K562 (cell line): ENCODE data around the gene TRIM69. TPM values are rescaled to one million over a fixed set of nuclear protein-coding genes. Genes with fewer than 3 reads are reported as not detected.

Experiments
- ATAC-seq: fragments of 200-7000 bp; cut with Tn5 transposase; 3 replicates; pipeline ENCODE4 v1.9.1; 2020; ENCODE audit warnings: moderate library complexity
- BruUV-seq: library from RNA; stranded (reverse); fragments of 400-500 nt; replicated peaks from 2 replicates; lab custom pipeline; 2021; lab: Mats Ljungman, UMichigan
- CTCF ChIA-PET: fragments of 300-600 bp; formaldehyde crosslinking; extraction: SDS; loops from one replicate; lab custom pipeline; 2021; ENCODE audit warnings: low intra/inter-chr PET ratio; lab: Yijun Ruan, JAX
- POLR2A ChIA-PET: fragments of 300-600, 350-650 bp; sonication (Branson Sonifier 250); formaldehyde crosslinking; extraction: SDS; loops from one replicate; lab custom pipeline; 2021; ENCODE audit warnings: antibody characterized with exemption, inconsistent platforms; lab: Yijun Ruan, JAX
- DNase-seq, 4 experiments: peaks; one replicate each; pipeline versions ENCODE4 v3.0.0 to v3.0.0-alpha.2; 2011 to 2018; ENCODE audit warnings: low spot score in 3 of 4, mixed read lengths in 3 of 4; ENCODE audit errors: extremely low read depth in 1 of 4
- FAIRE-seq: peaks from 2 replicates; lab custom pipeline; 2011; peaks lifted over from hg19 to GRCh38; lab: Jason Lieb, UNC
- H2AFZ ChIP-seq: 2 replicates; pipeline ENCODE4 v1.6.0; 2011; ENCODE audit warnings: low read depth, low read length, control low read depth, inconsistent platforms
- H3K27ac ChIP-seq: fragments of 200-600 bp; 3 replicates; pipeline ENCODE4 v1.8.0; 2011; ENCODE audit warnings: low read depth, mild to moderate bottlenecking, control low read depth, inconsistent platforms, low read length, moderate library complexity, mixed read lengths; ENCODE audit errors: extremely low read depth
- H3K27me3 ChIP-seq, 2 experiments: fragments of 300-600 bp in 1 of 2; 2 replicates in 1 of 2; 3 replicates in 1 of 2; pipeline versions ENCODE4 v1.6.0 to v1.8.0; 2011; ENCODE audit warnings: inconsistent platforms in 2 of 2, low read length in 2 of 2, mild to moderate bottlenecking in 1 of 2, mixed read lengths in 1 of 2, moderate library complexity in 1 of 2; ENCODE audit not compliant: control insufficient read depth in 2 of 2, insufficient read depth in 2 of 2
- H3K36me3 ChIP-seq: fragments of 300-600 bp; 3 replicates; pipeline ENCODE4 v1.8.0; 2011; ENCODE audit warnings: mild to moderate bottlenecking, low read length, inconsistent platforms; ENCODE audit not compliant: control insufficient read depth, insufficient read depth
- H3K4me1 ChIP-seq, 2 experiments: fragments of 200-600 bp in 1 of 2; replicated peaks in 1 of 2; 2 replicates in 1 of 2; 3 replicates in 1 of 2; pipeline versions ENCODE4 v1.5.1 to v1.8.0; 2011; ENCODE audit warnings: inconsistent platforms in 2 of 2, low read length in 2 of 2, mild to moderate bottlenecking in 1 of 2, mixed read lengths in 1 of 2, moderate library complexity in 1 of 2; ENCODE audit not compliant: control insufficient read depth in 2 of 2, insufficient read depth in 2 of 2
- H3K4me2 ChIP-seq: 2 replicates; pipeline ENCODE4 v1.6.1; 2011; ENCODE audit warnings: low read length, control low read depth, inconsistent platforms, mixed read lengths; ENCODE audit not compliant: insufficient read depth
- H3K4me3 ChIP-seq: fragments of 200-600 bp; sonication (generic), shearing (Covaris generic); 2 replicates; pipeline ENCODE4 v1.5.1; 2016; ENCODE audit warnings: control low read depth, inconsistent platforms
- H3K79me2 ChIP-seq: fragments of 200-600 bp; 3 replicates; pipeline ENCODE4 v1.8.0; 2011; ENCODE audit warnings: low read length, inconsistent platforms; ENCODE audit not compliant: control insufficient read depth, insufficient read depth
- H3K9ac ChIP-seq, 2 experiments: 2 replicates each; pipeline versions ENCODE4 v1.6.0 to v1.6.1; 2011; ENCODE audit warnings: low read depth in 2 of 2, low read length in 2 of 2, control low read depth in 1 of 2, inconsistent platforms in 1 of 2, mild to moderate bottlenecking in 1 of 2, mixed read lengths in 1 of 2; ENCODE audit not compliant: insufficient read depth in 1 of 2
- H3K9me1 ChIP-seq: one replicate; pipeline ENCODE4 v1.6.0; 2011; ENCODE audit warnings: inconsistent platforms, mild to moderate bottlenecking, low read length, moderate library complexity; ENCODE audit not compliant: control insufficient read depth, insufficient read depth
- H3K9me3 ChIP-seq: replicated peaks from 2 replicates; pipeline ENCODE4 v1.5.1; 2011; ENCODE audit warnings: low read depth, low read length, inconsistent platforms; ENCODE audit not compliant: control insufficient read depth, insufficient read depth
- H4K20me1 ChIP-seq: replicated peaks from 2 replicates; pipeline ENCODE4 v1.6.1; 2011; ENCODE audit warnings: low read length, inconsistent platforms, mixed read lengths; ENCODE audit not compliant: control insufficient read depth, insufficient read depth
- MIER1 ChIP-seq: fragments of 450-650 bp; IDR thresholded peaks from 2 replicates; pipeline ENCODE4 v1.6.1; 2016; ENCODE audit warnings: antibody characterized with exemption, mild to moderate bottlenecking, low read depth
- NFRKB ChIP-seq: fragments of 450-650 bp; IDR thresholded peaks from 2 replicates; pipeline ENCODE4 v1.6.1; 2016; ENCODE audit warnings: low read depth
- ZNF79 ChIP-seq: fragments of 250-450 bp; sonication (Bioruptor Pico); IDR thresholded peaks from 2 replicates; pipeline ENCODE4 v1.4.0; 2020; ENCODE audit warnings: low read depth, mild to moderate bottlenecking, moderate library complexity
- WGBS: fragments of 100-300 bp; shearing (Covaris generic); methylation state at CpG from one replicate; pipeline ENCODE4 v1.1.6; 2016; ENCODE audit warnings: low coverage, mixed read lengths; ENCODE audit not compliant: insufficient coverage; ENCODE audit errors: missing lambda C conversion rate; 5-methylcytosine and 5-hydroxymethylcytosine counted together
- in situ Hi-C: fragments of 300-500 bp; cut with MboI; formaldehyde crosslinking; loops from 4 replicates; pipeline ENCODE4 v1.15.0; 2018; ENCODE audit warnings: inconsistent platforms, mixed read lengths
- intact Hi-C: fragments of 100-400 bp; cut with micrococcal nuclease; formaldehyde crosslinking; loops from 2 replicates; pipeline ENCODE4 v1.14.2; 2022
- polyA plus RNA-seq, 8 experiments: library from polyadenylated mRNA; depleted of rRNA in 4 of 8; stranded (reverse) in 5 of 8; unstranded in 3 of 8; fragments of >200 nt; fragmentation: Nextera tagmentation in 2 of 8; fragmentation: Illumina TruSeq in 1 of 8; extraction: Ambion mirVana in 2 of 8; extraction: Trizol in 1 of 8; gene quantifications; 2 replicates each; pipeline versions ENCODE4 v1.2.1 to v1.2.3, GENCODE V29; 2011 to 2014; ENCODE audit warnings: inconsistent platforms in 1 of 8, missing spikeins in 1 of 8
- total RNA-seq, 7 experiments: library from RNA; depleted of rRNA in 6 of 7; stranded (reverse); fragments of >200 nt in 6 of 7; fragmentation: Illumina TruSeq in 2 of 7; extraction: Trizol in 2 of 7; gene quantifications; 2 replicates each; pipeline versions ENCODE4 v1.2.1 to v1.2.3, GENCODE V29; 2011 to 2021; ENCODE audit warnings: low replicate concordance in 1 of 7
- TF ChIP-seq, protein P1 (sequence below): fragments of 450-650 bp; IDR thresholded peaks from 2 replicates; pipeline ENCODE4 v1.6.1; 2016; ENCODE audit warnings: missing biosample characterization, missing genetic modification characterization
- TF ChIP-seq, protein P2 (sequence below), 2 experiments: fragments of 450-650 bp in 1 of 2; sonication (generic) in 1 of 2; formaldehyde crosslinking in 1 of 2; IDR thresholded peaks in 1 of 2; conservative IDR thresholded peaks in 1 of 2; 2 replicates each; pipeline versions ENCODE4 v1.6.1 to v1.8.1; 2016 to 2023; ENCODE audit warnings: mild to moderate bottlenecking in 2 of 2, moderate library complexity in 2 of 2, inconsistent platforms in 1 of 2, missing genetic modification reagents in 1 of 2

The TRIM69 gene
- total and polyA plus RNA-seq, 9 of the 15 experiments (the other 6 are each of a cell fraction or from before 2014, with no cell fraction given): 1.0 to 4.3 (median 2.3) TPM

DNA sequence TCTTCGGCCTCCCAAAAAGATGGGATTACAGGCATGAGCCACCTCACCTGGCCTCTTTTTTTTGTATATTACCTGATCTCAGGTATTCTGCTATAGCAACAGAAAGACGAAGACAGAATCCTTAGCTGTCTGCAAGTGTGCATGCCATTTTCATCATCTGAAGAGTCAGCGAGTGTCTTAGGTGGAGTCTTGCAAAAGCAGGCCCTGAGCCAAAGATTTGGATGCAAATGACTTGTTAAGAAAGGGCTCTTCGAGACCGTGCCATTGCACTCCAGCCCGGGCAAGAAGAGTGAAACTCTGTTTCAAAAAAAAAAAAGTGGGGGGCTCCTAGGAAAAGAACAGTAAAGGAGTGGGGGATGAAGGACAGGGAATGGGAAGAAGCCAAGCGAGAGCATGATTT is 10.2 kb upstream of the TRIM69 start:
- H3K4me3 ChIP-seq: no peak overlapping the region
- CTCF ChIA-PET: interaction anchor here (0.6 kb wide), 1 partner anchor 102 kb away, joined by 3 read pairs; no protein-coding TSS in a partner anchor
- FAIRE-seq: no peak

More for the DNA sequence above, 10.2 kb upstream of the TRIM69 start:
- in situ Hi-C loops (no loop called here), intact Hi-C loops (loop anchor here (1.0 kb wide), 1 partner anchor 63 kb away; the partner anchor contains the start of gene SPG11)
- BruUV-seq: no TSS peak
- no peak for DNase-seq
- TF ChIP-seq NFRKB (0 out of 2 replicates have a peak, but pooled peaks have one; percentile 19), MIER1 (0 out of 2 replicates have a peak, but pooled peaks have one; percentile 20), ZNF79 (CRISPR knock-in tag) (no peak)
- TF ChIP-seq, protein P1, sequence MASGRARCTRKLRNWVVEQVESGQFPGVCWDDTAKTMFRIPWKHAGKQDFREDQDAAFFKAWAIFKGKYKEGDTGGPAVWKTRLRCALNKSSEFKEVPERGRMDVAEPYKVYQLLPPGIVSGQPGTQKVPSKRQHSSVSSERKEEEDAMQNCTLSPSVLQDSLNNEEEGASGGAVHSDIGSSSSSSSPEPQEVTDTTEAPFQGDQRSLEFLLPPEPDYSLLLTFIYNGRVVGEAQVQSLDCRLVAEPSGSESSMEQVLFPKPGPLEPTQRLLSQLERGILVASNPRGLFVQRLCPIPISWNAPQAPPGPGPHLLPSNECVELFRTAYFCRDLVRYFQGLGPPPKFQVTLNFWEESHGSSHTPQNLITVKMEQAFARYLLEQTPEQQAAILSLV (tag): 0 out of 2 replicates have a peak, but pooled peaks have one; percentile 10
- TF ChIP-seq, protein P2, sequence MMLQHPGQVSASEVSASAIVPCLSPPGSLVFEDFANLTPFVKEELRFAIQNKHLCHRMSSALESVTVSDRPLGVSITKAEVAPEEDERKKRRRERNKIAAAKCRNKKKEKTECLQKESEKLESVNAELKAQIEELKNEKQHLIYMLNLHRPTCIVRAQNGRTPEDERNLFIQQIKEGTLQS (IDR thresholded peaks at IDR 0.05): no peak
- TF ChIP-seq, protein P2 (CRISPR knock-in tag; conservative IDR thresholded peaks at IDR 0.05): 0 out of 2 replicates have a peak, but pooled peaks have one; percentile 6
- 43% methylated on average over 7 of the region's 7 CpGs for WGBS
- Histone ChIP-seq H3K9me1 (no peaks in the 10 kb centered on the region), H3K27ac (peak overlapping the region; percentile 73), H4K20me1 (no peaks in the 10 kb centered on the region), H3K4me1 (peaks cover 20 to 29% of the 10 kb centered on the region in 2 experiments), H3K79me2 (no peaks in the 10 kb centered on the region), H3K27me3 (no peaks in the 10 kb centered on the region), H3K9ac (peak overlapping the region; percentile 11 to 38; a peak in 3 of 4 replicates), H2AFZ (peak overlapping the region; percentile 58), H3K36me3 (no peaks in the 10 kb centered on the region), H3K4me2 (peak overlapping the region; percentile 30), H3K9me3 (no peaks in the 10 kb centered on the region)
- ATAC-seq: no peak
- POLR2A ChIA-PET: interaction anchor here (0.7 to 10.1 kb wide), 6 partner anchors 8 to 97 kb away, joined by 3 to 136 read pairs (median 26); partner anchors contain the start of genes B2M, PATL2, SPG11 and TRIM69
